ENCODE results near the gene COX4I2. TPM values are rescaled to one million over a fixed set of nuclear protein-coding genes. Genes with fewer than 3 reads are reported as not detected.
"Not testable (repeated sequence)": the region's sequence is repeated elsewhere in the genome, so short reads cannot be mapped to it uniquely, and the experiment has no call there.

COX4I2 gene
- total RNA-seq, 2 experiments from 2014 or later: not detected

DNA sequence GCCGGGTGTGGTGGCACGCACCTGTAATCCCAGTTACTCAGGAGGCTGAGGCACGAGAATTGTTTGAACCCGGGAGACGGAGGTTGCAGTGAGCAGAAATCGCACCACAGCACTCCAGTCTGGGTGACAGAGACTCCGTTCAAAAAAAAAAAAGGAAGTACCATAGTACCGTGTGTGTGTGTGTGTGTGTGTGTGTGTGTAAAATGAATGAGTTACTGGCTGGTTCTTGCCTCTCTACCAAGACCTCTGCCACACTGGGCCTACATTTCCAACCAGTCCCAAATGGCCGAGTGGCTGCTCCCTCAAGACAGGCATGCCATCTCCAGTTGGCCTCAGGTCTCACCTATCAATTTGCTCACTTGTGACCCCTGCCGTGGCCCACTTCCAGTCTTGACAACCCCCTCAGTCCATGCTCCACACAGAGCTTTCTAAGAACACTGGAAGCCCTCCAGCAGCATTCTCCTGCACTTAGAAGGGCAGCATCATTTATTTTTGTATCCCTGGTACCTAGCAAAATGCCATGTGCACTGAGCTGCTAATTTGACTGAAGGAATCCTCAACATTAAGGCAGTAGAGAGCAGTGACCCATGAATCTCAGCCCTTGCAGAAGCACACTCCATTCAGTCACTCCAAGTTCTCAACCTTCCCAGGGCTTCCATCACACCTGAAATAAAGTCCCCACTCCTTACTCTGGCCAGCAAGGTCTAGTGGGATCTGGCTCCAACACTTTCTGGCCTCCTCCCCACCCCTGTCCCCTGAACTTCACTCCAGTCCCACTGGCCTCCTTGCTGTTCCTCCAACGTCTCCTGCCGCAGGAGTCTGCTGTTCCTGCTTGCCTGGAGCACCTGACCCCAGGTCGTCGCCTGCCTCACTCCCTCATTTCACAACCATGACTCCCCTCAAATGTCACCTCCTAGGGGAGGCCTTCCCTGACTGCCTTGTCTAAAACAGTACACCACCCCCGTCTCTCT lies 29.9 kb downstream of the COX4I2 start:
- H3K27me3 Mint-ChIP-seq: no peaks in the 10 kb centered on the region
- H3K36me3 Mint-ChIP-seq: peaks cover 52% of the 10 kb centered on the region
- POLR2A ChIA-PET: interaction anchor here (0.6 to 1.9 kb wide), 8 partner anchors 8 to 56 kb away, joined by 3 to 16 read pairs (median 4); partner anchors contain the start of gene BCL2L1
- peaks cover 63% of the 10 kb centered on the region for H3K4me1 Mint-ChIP-seq
- DNase-seq: no peak
- H3K9me3 Mint-ChIP-seq: no peaks in the 10 kb centered on the region
- H3K4me3 Mint-ChIP-seq: peak overlapping the region; percentile 74
- no peak for ATAC-seq (ENCODE audit: low read depth)
- H3K27ac Mint-ChIP-seq: peak overlapping the region; percentile 96

DNA sequence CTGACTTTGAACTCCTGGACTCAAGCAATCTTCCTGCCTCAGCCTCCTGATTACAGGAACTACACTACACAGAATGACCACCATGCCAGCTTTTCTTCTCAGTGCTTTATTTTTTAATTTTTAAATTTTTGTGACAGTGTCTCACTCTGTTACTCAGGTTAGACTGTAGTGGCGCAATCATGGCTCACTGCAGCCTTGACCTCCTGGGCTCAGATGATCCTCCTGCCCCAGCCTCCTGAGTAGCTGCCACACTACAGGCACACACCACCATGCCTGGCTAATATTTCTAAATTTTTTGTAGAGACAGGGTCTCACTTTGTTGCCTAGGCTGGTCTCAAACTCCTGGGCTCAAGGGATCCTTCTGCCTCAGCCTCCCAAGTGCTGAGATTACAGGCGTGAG lies 31.2 kb downstream of the COX4I2 start:
- Mint-ChIP-seq H3K27ac (peak overlapping the region; percentile 86), H3K36me3 (peaks cover 51% of the 10 kb centered on the region), H3K4me1 (peaks cover 64% of the 10 kb centered on the region)
- H3K4me3 Mint-ChIP-seq; H3K27me3 Mint-ChIP-seq; POLR2A ChIA-PET; H3K9me3 Mint-ChIP-seq; DNase-seq; ATAC-seq (ENCODE audit: low read depth): not testable (repeated sequence)

DNA sequence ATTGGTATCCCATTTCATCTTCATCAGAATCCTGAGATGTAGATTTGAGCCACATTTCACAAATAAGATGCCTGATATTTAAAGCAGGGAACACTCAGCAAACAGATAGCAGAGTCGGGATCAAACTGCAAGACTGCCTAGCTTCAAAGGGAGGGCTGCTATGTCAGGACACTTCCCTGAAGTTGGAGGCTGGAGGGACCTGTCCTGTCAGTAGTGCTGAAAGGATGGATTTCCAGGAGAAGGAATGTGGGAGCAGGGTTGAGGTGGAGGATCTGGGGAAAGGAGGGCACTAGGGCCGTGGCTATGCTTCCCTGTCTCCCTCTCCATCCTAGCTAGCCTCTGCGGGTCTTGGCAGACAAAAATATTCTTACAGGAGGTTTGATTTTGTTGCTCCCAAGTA lies 32.2 kb downstream of the COX4I2 start:
- peak overlapping the region; percentile 86 for H3K27ac Mint-ChIP-seq
- no peaks in the 10 kb centered on the region for H3K27me3 Mint-ChIP-seq
- peaks cover 68% of the 10 kb centered on the region for H3K4me1 Mint-ChIP-seq
- no peak for DNase-seq
- no peaks in the 10 kb centered on the region for H3K9me3 Mint-ChIP-seq
- peaks cover 50% of the 10 kb centered on the region for H3K36me3 Mint-ChIP-seq
- no peak overlapping the region for H3K4me3 Mint-ChIP-seq
- ATAC-seq (ENCODE audit: low read depth): no peak
- POLR2A ChIA-PET: no interaction called here

DNA sequence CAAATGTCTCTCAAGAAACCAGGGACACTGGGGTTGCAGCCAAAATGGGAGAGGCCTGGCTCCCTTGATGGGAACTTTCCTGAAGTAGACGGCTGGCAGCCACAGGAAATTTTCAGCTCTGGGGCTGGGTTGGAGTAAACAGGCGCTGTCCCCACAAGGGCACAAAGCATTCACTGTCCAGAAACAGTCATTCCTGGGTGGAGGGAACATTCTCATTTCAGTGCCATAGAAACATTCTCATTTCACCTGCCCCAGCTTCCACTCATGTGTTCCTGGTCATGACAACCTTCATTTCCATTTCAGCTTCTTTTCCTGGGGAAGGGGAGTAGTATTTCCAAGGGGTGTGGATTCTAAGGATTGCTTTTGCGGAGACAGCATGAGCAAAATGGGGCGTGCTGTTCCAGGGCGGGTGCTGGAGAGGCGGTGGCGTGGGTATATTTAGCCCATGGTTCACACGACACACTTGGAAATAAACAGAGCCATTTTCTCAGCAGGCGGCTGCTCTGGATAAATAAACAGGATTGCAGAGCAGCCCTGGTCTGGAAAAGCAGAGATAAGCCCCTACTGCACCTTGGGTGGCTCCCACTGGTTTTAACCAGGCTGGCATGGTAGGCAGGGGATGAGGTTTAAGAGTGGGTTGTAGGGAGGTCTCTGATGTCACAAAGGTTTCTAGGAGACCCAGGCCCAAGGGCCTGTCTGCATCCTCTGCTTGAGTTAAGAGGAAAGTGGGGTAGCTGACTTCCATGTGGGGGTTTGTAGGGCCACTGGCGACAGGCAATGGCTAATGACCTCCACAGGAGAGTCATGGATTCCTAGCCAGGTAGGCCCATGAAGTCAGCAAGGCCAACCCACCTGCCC lies 32.9 kb downstream of the COX4I2 start:
- Mint-ChIP-seq H3K27ac (peak overlapping the region; percentile 86), H3K4me3 (no peak overlapping the region), H3K36me3 (peaks cover 45% of the 10 kb centered on the region), H3K9me3 (no peaks in the 10 kb centered on the region), H3K4me1 (peaks cover 71% of the 10 kb centered on the region), H3K27me3 (no peaks in the 10 kb centered on the region)
- no peak for ATAC-seq (ENCODE audit: low read depth)
- POLR2A ChIA-PET: no interaction called here
- no peak for DNase-seq

DNA sequence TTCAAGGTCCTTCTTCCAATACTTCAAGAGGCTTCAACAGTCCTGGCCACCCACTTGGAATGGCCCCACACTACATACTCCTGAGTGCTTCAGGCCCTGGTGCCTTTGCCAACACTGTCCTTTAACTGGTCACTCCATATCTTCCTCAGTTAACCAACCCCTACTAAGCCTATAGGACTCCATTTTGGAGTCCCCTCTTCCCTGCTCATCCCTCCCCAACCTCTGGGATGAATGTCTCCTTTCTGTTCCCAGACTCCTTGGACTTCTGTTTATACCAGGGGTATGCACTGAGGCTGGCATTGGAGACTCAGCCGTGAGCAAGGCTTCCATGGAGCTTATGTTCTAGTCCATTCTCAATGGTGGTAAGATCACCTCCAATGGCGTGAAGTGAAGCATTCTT lies 33.6 kb downstream of the COX4I2 start:
- no peak for DNase-seq

DNA sequence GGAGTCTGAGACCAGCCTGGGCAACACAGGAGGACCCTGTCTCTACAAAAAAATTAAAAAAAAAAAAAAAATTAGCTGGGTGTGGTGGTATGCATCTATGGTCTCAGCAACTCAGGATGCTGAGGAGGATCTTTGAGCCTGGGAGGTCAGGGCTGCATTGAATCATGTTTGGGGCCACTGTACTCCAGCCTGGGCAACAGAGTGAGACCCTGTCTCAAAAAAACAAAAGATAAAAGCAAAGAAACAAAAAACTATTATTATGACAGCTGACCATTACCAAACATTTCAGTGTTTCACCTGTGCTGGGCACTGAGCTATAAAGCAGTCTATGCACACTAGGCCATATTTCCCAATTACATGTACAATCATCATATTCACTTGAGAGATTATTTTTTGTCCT lies 35.7 kb downstream of the COX4I2 start:
- ATAC-seq (ENCODE audit: low read depth) (no peak), DNase-seq (no peak)
- H3K27me3 Mint-ChIP-seq: no peaks in the 10 kb centered on the region
- H3K4me1 Mint-ChIP-seq: peaks cover 70% of the 10 kb centered on the region
- H3K4me3 Mint-ChIP-seq: peak overlapping the region; percentile 86
- peak overlapping the region; percentile 93 for H3K27ac Mint-ChIP-seq
- H3K9me3 Mint-ChIP-seq: no peaks in the 10 kb centered on the region
- H3K36me3 Mint-ChIP-seq: peaks cover 38% of the 10 kb centered on the region
- POLR2A ChIA-PET: interaction anchor here (1.6 to 7.4 kb wide), 4 partner anchors 9 to 48 kb away, joined by 4 to 124 read pairs (median 31); partner anchors contain the start of gene BCL2L1

More for the DNA sequence above, 33.6 kb downstream of the COX4I2 start:
- peak overlapping the region; percentile 58 for H3K27ac Mint-ChIP-seq
- no peak for ATAC-seq (ENCODE audit: low read depth)
- H3K9me3 Mint-ChIP-seq: no peaks in the 10 kb centered on the region
- POLR2A ChIA-PET: no interaction called here
- no peaks in the 10 kb centered on the region for H3K27me3 Mint-ChIP-seq
- peaks cover 38% of the 10 kb centered on the region for H3K36me3 Mint-ChIP-seq
- no peak overlapping the region for H3K4me3 Mint-ChIP-seq
- H3K4me1 Mint-ChIP-seq: peaks cover 70% of the 10 kb centered on the region

DNA sequence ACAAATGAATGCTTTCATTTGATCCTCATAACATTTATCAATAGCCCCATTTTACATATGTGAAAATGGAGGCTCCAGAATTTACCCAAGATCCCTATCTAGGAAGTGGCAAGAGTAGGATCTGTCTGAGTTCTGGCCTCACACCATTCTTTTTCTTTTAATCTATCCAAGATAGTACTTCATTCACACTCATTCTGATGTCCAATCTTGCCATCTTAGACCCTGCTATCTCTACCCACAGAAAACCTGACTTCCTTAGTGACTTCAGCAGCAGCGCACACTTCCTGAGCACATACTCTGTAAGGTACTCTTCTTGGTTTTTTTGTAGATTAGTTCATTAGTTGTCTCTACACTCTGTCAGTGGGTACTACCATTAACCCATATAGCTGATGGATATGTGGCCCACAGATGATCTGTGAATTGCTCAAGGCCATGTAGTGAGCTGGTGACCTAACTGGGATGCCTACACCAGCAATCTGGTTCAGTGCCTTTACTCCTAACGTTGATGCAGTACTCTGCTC lies 36.3 kb downstream of the COX4I2 start:
- POLR2A ChIA-PET: interaction anchor here (0.7 to 7.4 kb wide), 7 partner anchors 9 to 47 kb away, joined by 4 to 124 read pairs (median 19); partner anchors contain the start of gene BCL2L1
- Mint-ChIP-seq H3K36me3 (peaks cover 37% of the 10 kb centered on the region), H3K27me3 (no peaks in the 10 kb centered on the region), H3K4me1 (peaks cover 73% of the 10 kb centered on the region), H3K27ac (peak overlapping the region; percentile 93), H3K9me3 (no peaks in the 10 kb centered on the region), H3K4me3 (peak overlapping the region; percentile 86)
- ATAC-seq (ENCODE audit: low read depth): peak; percentile 37
- no peak for DNase-seq

DNA sequence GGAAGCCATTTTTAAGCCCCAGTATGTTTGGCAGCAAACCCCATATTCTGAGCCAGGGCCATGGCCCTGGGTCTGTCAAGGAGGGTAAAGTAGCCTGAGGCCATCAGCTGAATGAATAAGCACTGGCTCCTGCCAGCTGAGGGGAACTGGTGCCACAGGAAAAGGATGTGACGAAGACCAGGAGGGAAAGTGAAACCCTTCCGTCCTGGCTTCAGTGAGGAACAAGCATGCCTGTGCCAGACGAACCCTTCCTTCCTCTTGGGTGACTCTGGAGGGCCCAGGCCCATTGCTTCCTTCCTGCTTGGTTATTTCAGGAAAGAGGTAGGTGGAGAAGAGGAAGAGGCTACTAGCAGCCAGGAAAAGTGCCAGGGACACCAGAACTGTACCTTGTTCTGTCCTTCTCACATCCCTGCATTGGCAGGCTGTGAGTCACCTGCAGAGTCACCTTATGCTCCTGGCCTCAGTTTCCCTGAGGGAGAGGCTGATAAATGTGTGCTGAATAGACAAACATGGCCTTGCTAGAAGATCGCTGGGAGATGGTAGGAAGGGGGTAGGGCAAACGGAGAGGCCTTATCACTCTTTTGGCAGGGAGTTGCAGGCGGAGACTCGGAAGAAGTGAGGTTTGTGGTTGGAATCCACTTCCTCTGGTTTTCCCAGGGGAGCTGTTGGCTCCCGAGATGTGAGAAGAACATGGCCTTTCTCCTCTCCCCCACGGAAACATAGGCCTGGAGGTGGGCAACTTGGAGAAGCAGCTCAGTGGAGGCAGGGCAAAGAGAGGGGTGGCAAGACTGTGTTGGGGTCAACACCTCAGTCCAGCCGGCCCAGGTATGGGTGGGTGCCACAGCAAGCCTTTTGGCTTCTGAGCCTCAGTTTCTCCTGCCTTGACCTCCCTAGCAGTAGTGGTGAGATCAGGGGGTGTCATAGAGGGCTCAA lies 37.4 kb downstream of the COX4I2 start:
- H3K27ac Mint-ChIP-seq: peak overlapping the region; percentile 93
- peak; percentile 59 for ATAC-seq (ENCODE audit: low read depth)
- H3K4me3 Mint-ChIP-seq: peak overlapping the region; percentile 86
- no peaks in the 10 kb centered on the region for H3K27me3 Mint-ChIP-seq
- peaks cover 70% of the 10 kb centered on the region for H3K4me1 Mint-ChIP-seq
- peaks cover 32% of the 10 kb centered on the region for H3K36me3 Mint-ChIP-seq
- POLR2A ChIA-PET: interaction anchor here (0.7 to 7.4 kb wide), 17 partner anchors 8 to 46 kb away, joined by 3 to 124 read pairs (median 5); partner anchors contain the start of gene BCL2L1
- no peaks in the 10 kb centered on the region for H3K9me3 Mint-ChIP-seq
- peak; percentile 60 for DNase-seq

DNA sequence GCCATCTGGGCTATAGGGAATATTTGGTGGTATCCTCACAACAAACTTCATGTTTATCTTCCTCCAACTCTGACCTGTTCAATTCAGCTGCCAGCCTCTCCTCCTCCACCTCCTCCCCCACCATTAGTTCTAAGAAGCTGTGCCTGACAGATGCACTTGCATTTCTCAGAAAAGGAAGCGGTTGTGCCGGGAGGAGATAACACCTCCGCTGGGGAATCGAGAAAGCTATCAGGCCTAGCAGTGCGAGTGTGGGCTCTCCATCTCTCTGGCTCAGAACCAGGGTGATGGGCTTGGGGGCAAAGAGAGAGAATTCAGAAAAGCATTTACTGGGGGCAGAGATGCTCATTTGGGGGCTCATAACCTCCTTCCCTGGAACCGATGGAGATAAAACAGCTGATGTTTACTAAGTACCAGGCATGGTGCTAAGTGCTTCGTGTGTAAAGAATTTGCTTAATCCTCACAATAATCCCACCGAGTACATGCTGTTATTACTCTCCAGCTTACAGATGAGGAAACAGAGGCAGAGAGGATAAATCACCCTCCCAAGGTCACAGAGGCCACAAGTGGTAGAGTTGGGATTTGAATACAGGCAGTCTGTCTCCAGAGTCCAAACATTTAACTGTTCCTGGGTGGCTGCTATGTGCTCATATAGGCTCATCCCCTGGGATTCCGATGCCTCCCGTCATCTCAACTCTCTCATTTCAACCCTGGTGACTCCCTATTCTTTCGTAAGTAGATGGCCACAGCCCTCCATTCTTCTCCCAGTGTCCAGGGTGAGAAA lies 38.3 kb downstream of the COX4I2 start:
- Mint-ChIP-seq H3K4me1 (peaks cover 73% of the 10 kb centered on the region), H3K36me3 (peaks cover 39% of the 10 kb centered on the region), H3K27me3 (no peaks in the 10 kb centered on the region), H3K4me3 (peak overlapping the region; percentile 86), H3K9me3 (no peaks in the 10 kb centered on the region), H3K27ac (peak overlapping the region; percentile 93)
- POLR2A ChIA-PET: interaction anchor here (0.5 to 7.4 kb wide), 16 partner anchors 9 to 98 kb away, joined by 3 to 124 read pairs (median 5); partner anchors contain the start of gene BCL2L1
- peak; percentile 69 for ATAC-seq (ENCODE audit: low read depth)
- DNase-seq: peak; percentile 65

DNA sequence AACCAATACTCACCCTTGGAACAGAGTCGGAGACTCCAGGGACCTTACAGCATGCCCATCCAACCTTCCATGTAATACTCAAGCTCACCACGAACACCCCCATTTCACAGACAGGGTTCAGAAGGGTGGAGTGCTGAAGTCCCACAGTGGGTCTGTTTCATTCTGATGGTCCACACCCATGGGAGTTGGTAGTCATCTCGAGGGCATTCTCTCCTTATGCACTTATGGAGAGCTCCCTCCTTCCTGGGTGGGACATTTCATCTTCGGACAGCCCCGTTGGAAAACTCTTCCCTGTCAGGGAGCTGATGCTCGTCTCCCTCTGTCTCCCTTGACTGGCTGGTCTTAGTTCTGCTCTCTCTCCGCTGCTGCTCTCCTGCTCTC lies 38.9 kb downstream of the COX4I2 start:
- Mint-ChIP-seq H3K36me3 (peaks cover 37% of the 10 kb centered on the region), H3K9me3 (no peaks in the 10 kb centered on the region), H3K4me1 (peaks cover 74% of the 10 kb centered on the region), H3K27ac (peak overlapping the region; percentile 93), H3K27me3 (no peaks in the 10 kb centered on the region), H3K4me3 (peak overlapping the region; percentile 86)
- no peak for DNase-seq
- ATAC-seq (ENCODE audit: low read depth): no peak
- POLR2A ChIA-PET: interaction anchor here (1.2 to 7.4 kb wide), 7 partner anchors 9 to 45 kb away, joined by 3 to 124 read pairs (median 16); partner anchors contain the start of gene BCL2L1

DNA sequence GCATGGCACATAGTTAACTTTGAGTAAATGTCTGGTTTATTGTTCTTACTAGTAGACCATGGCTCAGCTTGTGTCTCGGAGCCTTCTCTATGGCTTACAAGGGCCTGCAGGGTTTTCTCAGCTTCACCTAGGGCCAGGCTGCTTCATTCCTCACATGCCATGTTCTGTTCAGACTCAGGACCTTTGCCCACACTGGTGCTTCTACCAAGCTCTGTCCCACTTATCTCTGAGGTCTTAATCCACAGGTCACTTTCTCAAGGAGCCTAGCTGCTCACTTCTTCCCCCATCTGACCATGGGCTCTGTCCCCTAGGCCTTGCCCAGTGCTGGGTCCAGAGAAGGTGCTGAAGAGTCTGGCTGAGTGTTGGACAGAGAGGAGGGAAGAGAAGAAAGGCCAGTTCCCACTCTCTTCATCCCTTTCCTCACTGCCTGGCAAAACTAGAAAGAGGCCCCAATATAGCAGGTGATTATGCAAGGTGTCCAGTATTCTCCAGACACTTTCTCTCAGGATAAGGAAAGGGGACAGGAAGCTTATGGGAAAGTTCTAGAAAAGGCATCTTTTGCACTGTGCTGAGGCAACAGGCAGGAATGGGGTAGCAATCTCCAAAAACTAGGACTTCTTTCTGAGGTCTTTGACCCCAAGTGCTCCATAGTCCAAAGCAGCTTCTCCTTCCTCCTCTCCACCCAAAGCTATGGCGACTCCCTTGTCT lies 40.0 kb downstream of the COX4I2 start:
- POLR2A ChIA-PET: interaction anchor here (0.6 to 7.4 kb wide), 6 partner anchors 11 to 44 kb away, joined by 3 to 124 read pairs (median 4); partner anchors contain the start of gene BCL2L1
- H3K4me1 Mint-ChIP-seq: peaks cover 74% of the 10 kb centered on the region
- peak overlapping the region; percentile 47 for H3K4me3 Mint-ChIP-seq
- H3K27ac Mint-ChIP-seq: peak overlapping the region; percentile 84
- no peak for ATAC-seq (ENCODE audit: low read depth)
- H3K27me3 Mint-ChIP-seq: no peaks in the 10 kb centered on the region
- H3K36me3 Mint-ChIP-seq: peaks cover 36% of the 10 kb centered on the region
- no peak for DNase-seq
- no peaks in the 10 kb centered on the region for H3K9me3 Mint-ChIP-seq

All from activated naive CD8-positive, alpha-beta T cell treated with anti-CD3 and anti-CD28 coated beads, Interleukin-2, amount 10 ng/mL, durations not matched to agents 7 days and 5 days (primary cell).